Activated CD4-positive, alpha-beta T cell treated with anti-CD3 and anti-CD28 coated beads for 1 hour (primary cell): ENCODE data around the gene MAP4K1.
"Not testable (repeated sequence)": the region's sequence is repeated elsewhere in the genome, so short reads cannot be mapped to it uniquely, and the experiment has no call there.

ENCODE experiments used
- DNase-seq: peaks from one replicate; pipeline ENCODE4 v3.0.0-alpha.2; 2020

Gene MAP4K1

GRCh38 chr19:38619361-38620174, 1.8 kb upstream of the MAP4K1 start:
- no peak for DNase-seq

GRCh38 chr19:38618590-38619360, 1.0 kb upstream of the MAP4K1 start, which contains the start of gene EIF3K:
EIF3K (plus strand) TSS chr19:38619188; CDS start chr19:38619269, 81 bp downstream.
- DNase-seq: peak; percentile 95

GRCh38 chr19:38617283-38617763, 430 bp downstream of the MAP4K1 start:
- no peak for DNase-seq

- no peak for DNase-seq
Measured at GRCh38 chr19:38616265-38616664, 1.5 kb downstream of the MAP4K1 start.

GRCh38 chr19:38615007-38615581, 2.7 kb downstream of the MAP4K1 start:
- no peak for DNase-seq

GRCh38 chr19:38614289-38614688, 3.5 kb downstream of the MAP4K1 start:
- DNase-seq: no peak

GRCh38 chr19:38606131-38606530, 11.6 kb downstream of the MAP4K1 start:
- DNase-seq: no peak

- not testable (repeated sequence) for DNase-seq
Measured at GRCh38 chr19:38602856-38603255, 14.9 kb downstream of the MAP4K1 start.

- no peak for DNase-seq
Measured at GRCh38 chr19:38599722-38600121, 18.0 kb downstream of the MAP4K1 start.

- no peak for DNase-seq
Measured at GRCh38 chr19:38597075-38597474, 20.7 kb downstream of the MAP4K1 start.

GRCh38 chr19:38596057-38596981, 21.4 kb downstream of the MAP4K1 start:
- DNase-seq: no peak

GRCh38 chr19:38592940-38593339, 24.8 kb downstream of the MAP4K1 start:
- DNase-seq: no peak

GRCh38 chr19:38588041-38588440, 29.7 kb downstream of the MAP4K1 start:
- DNase-seq: no peak

GRCh38 chr19:38587562-38587961, 30.2 kb downstream of the MAP4K1 start:
- no peak for DNase-seq

GRCh38 chr19:38583985-38584305, 33.8 kb downstream of the MAP4K1 start:
- DNase-seq: no peak

- no peak for DNase-seq
Measured at GRCh38 chr19:38583219-38583984, 34.4 kb downstream of the MAP4K1 start.

- DNase-seq: no peak
Measured at GRCh38 chr19:38580080-38580479, 37.7 kb downstream of the MAP4K1 start.

- DNase-seq: not testable (repeated sequence)
Measured at GRCh38 chr19:38579304-38579703, 38.4 kb downstream of the MAP4K1 start.

- no peak for DNase-seq
Measured at GRCh38 chr19:38577826-38578225, 39.9 kb downstream of the MAP4K1 start.

GRCh38 chr19:38571682-38572081, 46.1 kb downstream of the MAP4K1 start:
- no peak for DNase-seq

- no peak for DNase-seq
Measured at GRCh38 chr19:38569368-38569983, 48.3 kb downstream of the MAP4K1 start.
